Endodermal cell (in vitro differentiated cells): Measurements from ENCODE around the gene RPL29. TPM values are rescaled to one million over a fixed set of nuclear protein-coding genes. Genes with fewer than 3 reads are reported as not detected.

Experiments used
- DNase-seq: peaks from one replicate; pipeline ENCODE4 v3.0.0-alpha.2; 2017
- H3K27ac ChIP-seq: 2 replicates; pipeline ENCODE4 v1.5.1; 2013; ENCODE audit warnings: mild to moderate bottlenecking, low read depth, low read length, moderate library complexity
- H3K27me3 ChIP-seq: 2 replicates; pipeline ENCODE4 v1.6.1; 2013; ENCODE audit warnings: mild to moderate bottlenecking, low read length, moderate library complexity; ENCODE audit not compliant: insufficient read depth, control insufficient read depth, poor library complexity, severe bottlenecking
- H3K36me3 ChIP-seq: 2 replicates; pipeline ENCODE4 v1.7.0; 2013; ENCODE audit warnings: mild to moderate bottlenecking, low read length, moderate library complexity; ENCODE audit not compliant: control insufficient read depth, insufficient read depth
- H3K4me1 ChIP-seq: one replicate; pipeline ENCODE4 v1.7.0; 2013; ENCODE audit warnings: low read length; ENCODE audit not compliant: control insufficient read depth, insufficient read depth
- H3K4me3 ChIP-seq: 2 replicates; pipeline ENCODE4 v1.5.1; 2013; ENCODE audit warnings: mild to moderate bottlenecking, low read length, moderate library complexity
- H3K9ac ChIP-seq: 2 replicates; pipeline ENCODE4 v1.6.1; 2013; ENCODE audit warnings: mild to moderate bottlenecking, low read length, moderate library complexity; ENCODE audit not compliant: poor library complexity, severe bottlenecking; ENCODE audit errors: extremely low read depth
- H3K9me3 ChIP-seq: 2 replicates; pipeline ENCODE4 v1.6.1; 2013; ENCODE audit warnings: mild to moderate bottlenecking, low read length, moderate library complexity; ENCODE audit not compliant: control insufficient read depth
- H3K27ac Mint-ChIP-seq: 2 replicates; pipeline ENCODE4 v1.8.0; 2020; ENCODE audit warnings: mixed read lengths
- H3K27me3 Mint-ChIP-seq: 2 replicates; pipeline ENCODE4 v1.8.0; 2021; ENCODE audit warnings: mild to moderate bottlenecking, mixed read lengths; ENCODE audit not compliant: insufficient read depth
- H3K36me3 Mint-ChIP-seq: 2 replicates; pipeline ENCODE4 v1.8.0; 2020; ENCODE audit warnings: low read depth, mixed read lengths
- H3K4me1 Mint-ChIP-seq: 2 replicates; pipeline ENCODE4 v1.8.0; 2020; ENCODE audit warnings: mixed read lengths
- H3K4me3 Mint-ChIP-seq: 2 replicates; pipeline ENCODE4 v1.8.0; 2020; ENCODE audit warnings: mild to moderate bottlenecking, moderate library complexity, mixed read lengths
- H3K9me3 Mint-ChIP-seq: 2 replicates; pipeline ENCODE4 v1.8.0; 2020; ENCODE audit warnings: mild to moderate bottlenecking, mixed read lengths
- WGBS, 2 experiments: methylation state at CpG; one replicate each; pipeline versions ENCODE4 v1.1.5 to v1.1.7; 2013; ENCODE audit warnings: missing lambda C conversion rate in 2 of 2, mixed read lengths in 1 of 2; ENCODE audit not compliant: insufficient coverage in 1 of 2, insufficient read length in 1 of 2; 5-methylcytosine and 5-hydroxymethylcytosine counted together
- total RNA-seq, 2 donors: library from RNA; stranded (reverse); fragmentation: NEBNext Ultra II Directional in 1 of 2; extraction: Animal tissue kit (Norgen Biotek cat#: 25700) in 1 of 2; gene quantifications; 2 replicates in 1 of 2; 3 replicates in 1 of 2; pipeline ENCODE4 v1.2.1, GENCODE V29; 2021
- TF ChIP-seq, protein P1 (sequence below): fragments of 200-600 bp; sonication (generic); conservative IDR thresholded peaks from 2 replicates; pipeline ENCODE4 v1.5.0; 2021; ENCODE audit warnings: antibody characterized with exemption, mild to moderate bottlenecking

The RPL29 gene
- total RNA-seq, 2 donors from 2014 or later: 1,325 to 1,600 TPM

DNA sequence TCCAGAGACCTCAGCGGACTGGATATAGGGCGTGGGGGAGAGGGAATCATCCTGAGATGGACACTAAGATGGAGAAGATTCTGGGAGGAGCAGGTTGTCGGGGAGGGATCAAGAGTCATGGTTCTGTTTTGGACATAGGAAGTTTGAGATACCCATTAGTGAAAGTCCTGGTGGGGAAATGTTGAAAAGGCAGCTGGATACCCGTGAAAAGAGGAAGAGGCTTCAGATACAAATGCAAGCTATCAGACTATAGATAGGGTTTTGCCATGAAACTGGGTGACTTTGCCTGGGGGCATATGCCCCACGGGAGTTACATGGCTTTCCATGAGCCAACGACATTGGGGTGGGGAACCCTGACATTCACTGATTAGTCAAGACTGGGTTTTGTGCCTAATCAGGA, 41.6 kb downstream of the RPL29 start:
- Mint-ChIP-seq H3K4me3 (no peak overlapping the region), H3K27ac (no peak overlapping the region), H3K27me3 (peaks cover 66% of the 10 kb centered on the region), H3K36me3 (peaks cover 11% of the 10 kb centered on the region), H3K4me1 (peaks cover 2% of the 10 kb centered on the region), H3K9me3 (no peaks in the 10 kb centered on the region)
- Histone ChIP-seq H3K9ac (no peak overlapping the region), H3K4me3 (no peak overlapping the region), H3K4me1 (no peaks in the 10 kb centered on the region), H3K9me3 (no peaks in the 10 kb centered on the region), H3K36me3 (peaks cover 23% of the 10 kb centered on the region), H3K27ac (no peak overlapping the region), H3K27me3 (peaks cover 40% of the 10 kb centered on the region)
- no peak for DNase-seq
- TF ChIP-seq, protein P1, sequence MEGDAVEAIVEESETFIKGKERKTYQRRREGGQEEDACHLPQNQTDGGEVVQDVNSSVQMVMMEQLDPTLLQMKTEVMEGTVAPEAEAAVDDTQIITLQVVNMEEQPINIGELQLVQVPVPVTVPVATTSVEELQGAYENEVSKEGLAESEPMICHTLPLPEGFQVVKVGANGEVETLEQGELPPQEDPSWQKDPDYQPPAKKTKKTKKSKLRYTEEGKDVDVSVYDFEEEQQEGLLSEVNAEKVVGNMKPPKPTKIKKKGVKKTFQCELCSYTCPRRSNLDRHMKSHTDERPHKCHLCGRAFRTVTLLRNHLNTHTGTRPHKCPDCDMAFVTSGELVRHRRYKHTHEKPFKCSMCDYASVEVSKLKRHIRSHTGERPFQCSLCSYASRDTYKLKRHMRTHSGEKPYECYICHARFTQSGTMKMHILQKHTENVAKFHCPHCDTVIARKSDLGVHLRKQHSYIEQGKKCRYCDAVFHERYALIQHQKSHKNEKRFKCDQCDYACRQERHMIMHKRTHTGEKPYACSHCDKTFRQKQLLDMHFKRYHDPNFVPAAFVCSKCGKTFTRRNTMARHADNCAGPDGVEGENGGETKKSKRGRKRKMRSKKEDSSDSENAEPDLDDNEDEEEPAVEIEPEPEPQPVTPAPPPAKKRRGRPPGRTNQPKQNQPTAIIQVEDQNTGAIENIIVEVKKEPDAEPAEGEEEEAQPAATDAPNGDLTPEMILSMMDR: no peak
- 88 to 92% methylated on average over 3 to 6 of the region's 6 CpGs for whole genome bisulfite sequencing, 2 experiments

GRCh38 chr3:51953445-51953844, 42.2 kb downstream of the RPL29 start:
- peaks cover 19% of the 10 kb centered on the region for H3K36me3 ChIP-seq
- no peaks in the 10 kb centered on the region for H3K4me1 ChIP-seq
- Mint-ChIP-seq H3K9me3 (no peaks in the 10 kb centered on the region), H3K4me1 (peaks cover 2% of the 10 kb centered on the region), H3K4me3 (no peak overlapping the region), H3K27ac (no peak overlapping the region), H3K27me3 (peaks cover 68% of the 10 kb centered on the region), H3K36me3 (peaks cover 7% of the 10 kb centered on the region)
- TF ChIP-seq, protein P1: no peak
- peaks cover 46% of the 10 kb centered on the region for H3K27me3 ChIP-seq
- WGBS, 2 experiments: 83 to 88% methylated on average over 2 to 3 of the region's 3 CpGs
- no peaks in the 10 kb centered on the region for H3K9me3 ChIP-seq
- no peak overlapping the region for H3K9ac ChIP-seq
- H3K27ac ChIP-seq: no peak overlapping the region
- no peak for DNase-seq
- no peak overlapping the region for H3K4me3 ChIP-seq

GRCh38 chr3:51950899-51951298, 44.8 kb downstream of the RPL29 start:
- Mint-ChIP-seq H3K36me3 (no peaks in the 10 kb centered on the region), H3K27ac (no peak overlapping the region), H3K4me3 (no peak overlapping the region), H3K4me1 (no peaks in the 10 kb centered on the region), H3K9me3 (no peaks in the 10 kb centered on the region), H3K27me3 (peaks cover 71% of the 10 kb centered on the region)
- no peaks in the 10 kb centered on the region for H3K4me1 ChIP-seq
- no peak overlapping the region for H3K27ac ChIP-seq
- H3K27me3 ChIP-seq: peaks cover 50% of the 10 kb centered on the region
- H3K9me3 ChIP-seq: no peaks in the 10 kb centered on the region
- no peak overlapping the region for H3K4me3 ChIP-seq
- H3K9ac ChIP-seq: no peak overlapping the region
- WGBS, 2 experiments: 97 to 100% methylated on average over 1 to 2 of the region's 2 CpGs
- no peaks in the 10 kb centered on the region for H3K36me3 ChIP-seq
- TF ChIP-seq, protein P1: no peak
- no peak for DNase-seq
